GM21526 (cell line): ENCODE results near the gene TEDC1.

ENCODE experiments used
- ATAC-seq: cut with Tn5 transposase; IDR thresholded peaks from one replicate; pipeline ENCODE4 v1.9.1; 2021; ENCODE audit warnings: moderate library complexity; ENCODE audit not compliant: unreplicated experiment, low FRiP score

The TEDC1 gene

DNA sequence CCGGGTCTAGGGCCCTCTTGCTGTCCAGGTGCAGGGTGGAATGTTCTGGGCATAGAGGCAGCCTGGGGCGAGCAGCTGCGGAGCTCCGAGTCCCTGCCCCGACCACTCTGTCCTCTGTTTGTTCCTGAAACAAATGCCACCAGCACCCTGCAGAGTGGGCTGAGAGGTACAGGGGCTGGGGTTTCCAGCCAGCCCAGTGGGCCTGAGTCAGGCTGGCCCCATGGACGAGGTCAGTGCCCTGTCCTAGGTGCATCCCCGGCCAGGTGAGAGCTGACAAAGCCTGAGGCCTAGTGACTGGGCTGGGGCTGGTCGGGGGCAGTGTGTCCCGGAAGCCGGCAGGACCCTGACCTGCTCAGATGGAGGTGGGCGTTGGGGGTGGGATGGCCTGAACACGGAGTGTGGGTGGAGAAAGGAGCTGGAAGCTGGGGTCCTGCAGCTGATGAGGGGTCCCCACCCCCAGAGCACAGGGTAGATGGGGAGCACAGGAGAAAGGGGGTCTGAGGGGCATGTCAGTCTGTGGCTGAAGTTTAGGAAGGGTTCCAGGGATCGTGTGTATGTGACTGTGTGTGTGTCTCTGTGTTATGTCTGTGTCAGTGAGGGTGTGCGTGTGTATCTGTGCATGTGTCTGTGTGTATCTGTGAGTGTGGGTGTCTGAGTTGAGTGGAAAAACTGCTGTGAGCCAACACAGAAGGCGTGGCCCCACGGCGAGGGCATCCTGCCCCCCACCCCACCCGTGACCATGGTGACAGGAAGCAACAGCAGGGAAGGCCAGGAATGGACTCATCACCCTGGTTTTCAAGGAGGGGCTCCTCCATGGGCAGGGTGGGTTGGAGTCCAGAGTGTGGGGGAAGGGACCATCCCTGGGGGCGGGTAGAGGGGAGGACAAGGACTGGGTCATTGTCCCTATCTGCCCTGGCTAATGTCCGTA, 6.7 kb upstream of the TEDC1 start:
- no peak for ATAC-seq

GRCh38 chr14:105484997-105485393, 6.1 kb upstream of the TEDC1 start:
- ATAC-seq = no peak

GRCh38 chr14:105485739-105486162, 5.3 kb upstream of the TEDC1 start:
- ATAC-seq = no peak

DNA sequence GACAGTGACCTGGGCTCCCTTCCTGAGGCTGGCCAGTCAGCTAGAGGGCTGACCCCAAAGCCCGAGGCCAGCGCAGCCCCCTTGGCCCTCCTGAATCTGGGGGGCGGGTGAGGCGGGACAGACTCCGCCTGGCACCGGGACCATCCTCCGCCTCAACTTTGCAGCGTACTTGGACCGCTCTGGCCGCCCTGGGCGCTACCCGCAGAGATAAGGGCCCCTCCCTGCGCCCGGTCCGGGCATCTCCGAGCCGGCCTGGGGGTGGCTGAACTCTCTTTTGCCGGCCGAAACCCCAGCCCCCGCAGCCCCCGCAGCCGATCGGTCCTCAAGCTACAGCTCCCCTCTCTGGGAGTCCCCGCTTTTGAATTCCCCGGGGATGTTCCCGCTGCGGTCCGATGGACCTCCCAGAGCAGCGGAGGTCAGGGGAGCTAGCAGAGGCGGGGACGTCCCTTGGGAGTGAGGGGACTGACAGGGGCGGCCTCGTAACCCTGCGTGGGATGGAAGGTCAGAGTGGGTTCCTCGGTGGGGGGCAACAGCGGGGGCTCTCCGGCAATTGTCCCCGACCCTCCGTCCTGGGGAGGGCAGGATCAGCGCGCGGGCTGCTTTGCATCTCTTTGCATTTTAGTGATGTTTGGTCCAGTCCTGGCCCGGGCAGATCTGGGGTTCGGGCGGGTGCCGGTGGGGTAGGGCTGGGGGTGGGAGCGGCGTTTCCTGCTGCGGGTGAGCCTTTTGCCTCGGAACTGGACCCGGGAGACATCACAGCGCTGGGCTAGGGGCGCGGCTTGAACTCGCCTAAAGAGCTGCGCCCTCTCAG, 4.7 kb upstream of the TEDC1 start, which contains the start of gene CRIP1:
CRIP1 (plus strand) TSS at position 724 of the 811 bp plus-strand sequence. CDS start 374 bp downstream, outside the sequence.
- no peak for ATAC-seq

DNA sequence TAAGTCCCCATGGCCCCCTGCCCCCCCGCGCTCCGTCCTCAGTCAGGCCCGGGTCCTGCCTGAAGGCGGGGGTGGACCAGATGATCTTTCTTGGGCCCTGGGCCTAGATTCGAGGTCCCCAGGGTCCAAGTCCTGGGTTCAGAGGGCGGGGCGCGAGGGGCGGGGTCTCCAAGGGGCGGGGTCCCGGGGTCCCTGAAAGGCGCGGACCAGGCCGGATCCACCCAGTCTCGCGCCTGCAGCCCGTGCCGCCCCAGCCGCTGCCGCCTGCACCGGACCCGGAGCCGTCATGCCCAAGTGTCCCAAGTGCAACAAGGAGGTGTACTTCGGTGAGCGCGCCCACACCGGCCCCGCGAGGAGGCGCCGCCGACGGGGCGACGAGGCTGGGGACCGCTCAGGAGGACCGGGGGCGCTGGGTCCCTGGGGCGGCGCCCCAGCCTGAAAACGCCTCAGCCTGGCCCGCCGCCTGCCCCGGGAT, 4.0 kb upstream of the TEDC1 start:
- ATAC-seq = no peak

DNA sequence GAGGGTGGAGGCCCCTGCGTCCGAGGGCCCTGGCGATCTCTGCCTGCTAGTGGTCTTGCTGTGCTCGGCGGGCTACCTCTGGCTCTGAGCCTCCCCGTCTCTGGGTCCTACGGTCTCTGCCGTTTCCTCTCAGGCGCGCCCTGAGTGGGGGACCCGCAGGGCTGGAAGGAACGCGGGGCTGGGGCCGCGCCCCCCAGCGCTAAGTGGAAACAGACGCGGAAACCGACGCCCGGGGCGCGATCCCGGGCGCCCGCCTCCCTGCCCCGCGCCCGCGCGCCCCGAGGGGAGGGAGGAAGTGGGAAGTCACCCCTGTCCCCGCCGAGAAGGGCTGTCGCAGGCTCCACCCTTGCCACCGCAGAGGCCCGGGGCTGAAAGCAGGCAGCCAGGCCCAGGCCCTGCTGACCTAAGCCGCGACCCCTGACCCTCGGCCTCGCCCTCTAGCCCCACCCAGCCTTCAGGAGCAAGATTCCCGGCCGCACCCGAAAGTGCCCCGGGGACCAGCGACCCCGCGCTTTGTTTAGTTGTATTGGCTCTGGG, 3.5 kb upstream of the TEDC1 start:
- no peak for ATAC-seq

DNA sequence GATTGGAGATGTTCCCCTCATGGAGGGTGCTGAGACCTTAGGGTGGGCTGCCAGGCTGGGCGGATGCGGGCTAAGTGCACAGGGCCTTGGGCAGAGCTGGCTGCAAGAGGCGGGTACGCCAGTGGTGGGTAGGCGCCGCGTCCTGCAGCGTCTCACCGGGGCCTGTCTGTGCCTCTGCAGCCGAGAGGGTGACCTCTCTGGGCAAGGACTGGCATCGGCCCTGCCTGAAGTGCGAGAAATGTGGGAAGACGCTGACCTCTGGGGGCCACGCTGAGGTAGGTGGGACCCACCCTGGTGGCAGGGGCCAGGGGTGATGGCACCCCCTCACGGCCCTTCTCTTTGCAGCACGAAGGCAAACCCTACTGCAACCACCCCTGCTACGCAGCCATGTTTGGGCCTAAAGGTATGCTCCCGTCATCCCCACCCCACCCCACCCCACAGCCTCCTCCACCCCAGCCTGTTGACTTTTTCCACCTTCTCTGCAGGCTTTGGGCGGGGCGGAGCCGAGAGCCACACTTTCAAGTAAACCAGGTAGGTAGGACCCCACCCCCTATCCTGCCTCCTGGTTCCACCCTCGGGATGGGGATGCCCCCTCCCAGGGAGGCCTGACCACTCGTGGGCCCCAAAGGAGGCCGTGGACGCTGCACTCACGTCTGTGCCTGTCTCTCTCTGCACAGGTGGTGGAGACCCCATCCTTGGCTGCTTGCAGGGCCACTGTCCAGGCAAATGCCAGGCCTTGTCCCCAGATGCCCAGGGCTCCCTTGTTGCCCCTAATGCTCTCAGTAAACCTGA, 2.9 kb upstream of the TEDC1 start:
- ATAC-seq = no peak

GRCh38 chr14:105488781-105489541, 2.1 kb upstream of the TEDC1 start:
- no peak for ATAC-seq

DNA sequence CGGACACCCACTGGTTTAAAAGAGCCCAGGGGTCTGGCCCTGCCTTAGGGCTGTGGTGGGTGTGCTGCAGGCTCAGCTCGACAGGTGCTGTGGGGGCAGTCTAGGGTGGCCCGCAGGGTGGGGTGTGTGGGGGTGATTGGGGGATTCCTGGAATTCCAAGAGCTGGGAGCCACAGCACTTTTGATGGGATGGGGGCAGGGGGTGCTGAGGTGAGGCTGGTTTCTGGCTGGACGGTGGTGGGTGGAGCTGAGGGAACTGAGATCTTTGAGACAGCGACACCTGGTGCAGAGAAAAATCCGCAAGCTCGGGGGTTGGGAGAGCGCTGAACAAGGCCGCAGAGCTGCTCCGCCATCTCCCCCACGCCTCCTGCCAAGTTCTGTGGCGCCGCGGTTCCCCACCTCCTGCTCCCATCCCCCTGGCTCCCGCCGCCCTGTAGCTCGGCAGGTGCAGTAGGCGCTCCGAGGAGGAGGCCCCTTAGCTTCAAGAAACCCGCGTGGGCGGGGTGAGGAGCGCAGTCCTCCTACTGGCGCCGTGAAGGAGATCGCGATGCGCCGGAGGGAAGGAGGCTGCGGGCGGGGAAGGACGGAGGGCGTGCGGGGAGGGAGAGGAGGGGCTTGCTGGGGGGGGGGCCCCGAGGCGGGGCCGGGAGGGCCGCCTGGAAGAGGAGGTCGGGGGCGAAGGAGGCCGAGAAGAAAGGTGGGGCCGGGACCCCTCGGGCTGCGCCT, 1.3 kb upstream of the TEDC1 start:
- no peak for ATAC-seq

GRCh38 chr14:105490267-105490571, 827 bp upstream of the TEDC1 start:
- ATAC-seq = peak; percentile 5

GRCh38 chr14:105491366-105491973, 424 bp downstream of the TEDC1 start:
- no peak for ATAC-seq

DNA sequence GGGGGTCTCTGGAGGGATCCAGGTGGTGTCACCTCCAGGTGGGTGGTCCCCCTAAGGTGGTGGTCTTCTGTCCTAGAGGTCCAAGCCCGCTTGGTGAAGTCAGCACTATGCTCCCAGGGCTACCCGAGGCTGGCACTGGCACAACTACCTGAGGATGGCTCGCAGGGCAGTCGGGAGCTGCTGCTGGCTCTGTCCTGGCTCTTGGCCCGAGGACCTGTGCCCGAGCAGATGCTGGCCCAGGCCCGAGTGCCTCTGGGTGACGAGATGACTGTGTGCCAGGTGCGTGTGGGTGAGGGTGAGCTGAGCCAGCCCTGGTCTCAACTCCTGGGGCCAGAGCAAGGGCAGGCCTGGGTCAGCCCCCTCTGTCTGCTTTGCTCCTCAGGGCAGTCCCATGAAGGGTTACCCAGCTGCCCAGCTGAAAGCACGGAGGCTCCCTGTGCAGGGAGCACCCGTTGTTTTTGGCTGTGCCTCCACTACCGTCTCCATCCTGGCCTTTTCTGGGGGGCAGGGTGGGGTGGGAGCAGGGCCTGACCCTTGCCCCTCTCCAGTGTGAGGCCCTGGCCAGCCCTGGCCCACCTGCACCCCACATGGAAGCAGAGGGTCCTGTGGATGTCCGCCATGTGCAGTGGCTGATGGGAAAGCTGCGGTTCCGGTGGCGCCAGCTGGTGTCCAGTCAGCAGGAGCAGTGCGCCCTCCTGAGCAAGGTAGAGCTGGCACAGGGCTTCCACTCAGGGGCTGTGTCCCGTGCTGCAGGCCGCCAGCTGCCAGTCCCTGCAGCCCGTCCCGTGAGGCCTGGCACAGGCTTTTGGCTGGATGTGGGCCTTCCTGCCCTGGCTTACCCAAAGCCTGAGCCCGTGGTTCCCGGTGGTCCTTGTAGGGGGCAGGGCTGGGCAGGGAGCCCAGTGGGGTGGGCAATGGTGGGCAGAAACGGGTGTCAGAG, 1.3 kb downstream of the TEDC1 start:
- ATAC-seq = no peak

DNA sequence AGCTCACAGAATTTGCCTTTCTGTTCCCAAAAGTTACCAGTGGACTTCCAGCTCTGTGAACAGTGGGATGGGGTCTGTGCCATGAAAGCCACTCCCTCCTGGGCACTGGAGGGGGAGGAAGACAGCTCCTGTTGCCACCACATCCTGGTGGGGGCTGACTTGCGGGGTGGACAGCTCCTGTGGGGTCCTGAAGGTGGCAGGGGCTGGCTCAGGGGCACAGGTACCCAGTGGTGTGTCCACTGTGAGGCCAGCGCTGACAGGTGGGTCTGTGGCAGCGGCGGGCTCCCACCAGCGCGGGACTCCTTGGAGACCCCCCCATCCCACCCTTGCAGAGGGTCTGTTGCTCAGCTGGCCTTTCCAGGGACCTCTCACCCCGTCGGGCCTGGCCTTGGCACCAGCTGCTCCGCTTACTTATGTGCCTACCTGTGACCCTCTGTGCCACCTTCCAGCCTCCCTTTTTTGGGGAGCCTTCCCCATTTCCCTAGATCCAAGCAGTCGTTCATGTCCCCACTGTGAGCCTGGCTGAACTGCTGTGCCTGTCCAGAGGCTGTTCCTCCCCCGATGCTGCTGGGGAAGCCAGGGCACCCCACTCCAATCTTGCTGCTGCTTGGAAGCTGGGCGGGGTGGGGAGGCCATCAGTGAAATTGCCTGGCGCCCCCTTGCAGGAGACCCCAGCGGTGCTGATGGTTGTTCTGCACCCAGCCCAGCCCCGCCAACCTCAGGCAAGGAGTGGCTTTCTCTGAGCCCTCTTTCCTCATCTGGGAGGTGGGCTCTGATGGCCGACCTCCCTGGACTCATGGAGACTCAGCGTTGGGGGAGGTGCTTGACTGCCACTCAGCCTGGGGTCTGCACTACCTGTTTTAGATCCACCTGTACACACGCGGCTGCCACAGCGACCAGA, 2.2 kb downstream of the TEDC1 start:
- ATAC-seq = no peak

DNA sequence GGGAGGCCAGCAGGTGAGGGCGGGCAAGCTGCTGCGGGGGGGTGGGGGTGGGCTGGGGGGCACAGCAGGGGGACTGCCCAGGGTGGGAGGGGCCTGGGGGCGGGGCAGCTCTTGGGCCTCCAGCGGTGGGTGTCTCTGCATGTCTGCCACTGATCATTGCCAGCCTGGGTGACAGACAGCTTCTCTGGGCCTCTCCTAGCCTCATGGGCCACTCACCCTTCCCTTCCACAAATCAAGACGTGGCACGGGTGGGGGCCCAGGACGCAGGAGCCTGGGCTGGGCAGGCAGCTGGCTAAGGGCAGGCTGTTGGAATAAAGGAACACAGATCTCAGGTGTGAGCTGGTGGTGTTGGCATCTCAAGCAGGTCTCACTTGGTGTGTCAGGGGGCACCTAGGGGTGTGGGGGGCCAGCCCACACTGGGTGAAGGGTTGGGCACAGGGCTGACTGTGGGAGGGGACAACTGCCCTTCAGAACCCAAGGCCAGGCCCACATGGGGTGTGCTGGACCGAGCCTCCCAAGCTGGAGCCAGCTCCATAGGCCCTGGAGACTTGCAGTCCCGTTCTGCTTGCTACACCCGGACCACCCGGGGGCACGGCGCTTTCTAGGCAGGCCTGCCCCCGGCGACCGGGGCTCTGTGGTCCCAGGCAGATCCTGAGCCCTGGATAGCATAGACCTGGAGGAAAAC, 3.0 kb downstream of the TEDC1 start:
- ATAC-seq = no peak

DNA sequence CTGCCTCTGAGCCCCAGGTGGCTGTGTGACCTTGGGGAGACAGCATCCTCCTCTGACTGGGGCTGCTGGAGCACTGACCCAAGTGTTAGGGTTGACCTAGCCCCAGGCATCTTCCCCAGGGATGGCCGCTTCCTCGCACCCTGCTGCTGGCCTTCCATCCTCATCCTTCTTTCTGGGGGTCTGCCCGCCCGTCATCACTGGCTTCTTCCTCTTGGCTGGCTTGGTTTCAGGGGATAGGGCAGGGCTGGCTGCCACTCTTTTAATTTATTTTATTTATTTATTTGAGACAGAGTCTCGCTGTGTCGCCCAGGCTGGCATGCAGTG, 3.5 kb downstream of the TEDC1 start:
- ATAC-seq = no peak
